ENCODE results near the gene HIP1. TPM values are rescaled to one million over a fixed set of nuclear protein-coding genes. Genes with fewer than 3 reads are reported as not detected.
"Not testable (repeated sequence)": the region's sequence is repeated elsewhere in the genome, so short reads cannot be mapped to it uniquely, and the experiment has no call there.

HIP1 gene
- polyA plus RNA-seq, 3 donors = 4.3 to 14.8 (median 5.3) TPM

GRCh38 chr7:75559976-75560365, 178.8 kb downstream of the HIP1 start:
- H3K27ac ChIP-seq (ENCODE audit: low read depth in 1 of 2, low read length in 2 of 2) = no peak overlapping the region
- H3K9me3 ChIP-seq (replicated peaks in 1 of 2; ENCODE audit: control insufficient read depth in 1 of 2, insufficient read depth in 1 of 2, low read length in 2 of 2) = no peaks in the 10 kb centered on the region
- no peak overlapping the region for H3K9ac ChIP-seq (ENCODE audit: insufficient read depth, low read length, poor library complexity, severe bottlenecking)
- no peak for DNase-seq
- peaks cover 2% of the 10 kb centered on the region for H3K4me1 Mint-ChIP-seq
- no peaks in the 10 kb centered on the region for H3K27me3 ChIP-seq (ENCODE audit: control insufficient read depth in 2 of 2, insufficient read depth in 2 of 2, low read length in 2 of 2)
- no peak overlapping the region for H3K4me2 ChIP-seq (replicated peaks; ENCODE audit: extremely low read depth, low read length, poor library complexity, severe bottlenecking)
- no peaks in the 10 kb centered on the region for H4K20me1 ChIP-seq (ENCODE audit: insufficient read depth, low read length)
- peaks cover under 1% of the 10 kb centered on the region in 2 donors for H3K4me1 ChIP-seq (ENCODE audit: control insufficient read depth in 1 of 2, insufficient read depth in 2 of 2, low read length in 2 of 2)
- peak overlapping the region in 1 of 7 donors; percentile 6 for H3K27ac Mint-ChIP-seq
- no peak overlapping the region for H3K4me3 ChIP-seq (replicated peaks in 1 of 3; ENCODE audit: low read depth in 2 of 3, low read length in 3 of 3)
- H3K27me3 Mint-ChIP-seq (ENCODE audit: low read depth in 3 of 3) = peaks cover 0 to 3% (median 2%) of the 10 kb centered on the region in 3 donors
- H3K9me3 Mint-ChIP-seq = no peaks in the 10 kb centered on the region
- H3K4me3 Mint-ChIP-seq = no peak overlapping the region
- intact Hi-C loops (cut with micrococcal nuclease) = no loop called here
- H3K36me3 Mint-ChIP-seq = peaks cover 68 to 95% of the 10 kb centered on the region in 2 donors
- no peaks in the 10 kb centered on the region for H3K79me2 ChIP-seq (ENCODE audit: insufficient read depth, low read length)
- TF ChIP-seq CTCF (IDR thresholded peaks at IDR 0.05) = no peak
- WGBS (ENCODE audit: insufficient coverage) = no CpG with 5 or more reads among the region's 6 CpGs
- no peak overlapping the region for H2AFZ ChIP-seq (ENCODE audit: insufficient read depth, low read depth, low read length, poor library complexity, severe bottlenecking)
- H3K36me3 ChIP-seq (replicated peaks in 1 of 2; ENCODE audit: control insufficient read depth in 1 of 2, insufficient read depth in 2 of 2, low read length in 2 of 2) = peaks cover 60 to 87% of the 10 kb centered on the region in 2 donors

- H3K27ac ChIP-seq (ENCODE audit: low read depth in 1 of 2, low read length in 2 of 2) = no peak overlapping the region
- no peak for DNase-seq
- H3K4me2 ChIP-seq (replicated peaks; ENCODE audit: extremely low read depth, low read length, poor library complexity, severe bottlenecking) = no peak overlapping the region
- intact Hi-C loops (cut with micrococcal nuclease) = no loop called here
- Mint-ChIP-seq H3K36me3 (peaks cover 68 to 96% of the 10 kb centered on the region in 2 donors), H3K4me3 (no peak overlapping the region), H3K4me1 (no peaks in the 10 kb centered on the region), H3K27ac (peak overlapping the region in 1 of 7 donors; percentile 65), H3K9me3 (no peaks in the 10 kb centered on the region), H3K27me3 (ENCODE audit: low read depth in 3 of 3) (peaks cover 0 to 2% (median 2%) of the 10 kb centered on the region in 3 donors)
- no peaks in the 10 kb centered on the region for H3K79me2 ChIP-seq (ENCODE audit: insufficient read depth, low read length)
- WGBS (ENCODE audit: insufficient coverage) = 98% methylated on average over 17 of the region's 27 CpGs
- H3K9ac ChIP-seq (ENCODE audit: insufficient read depth, low read length, poor library complexity, severe bottlenecking) = no peak overlapping the region
- no peak for TF ChIP-seq CTCF (IDR thresholded peaks at IDR 0.05)
- H3K4me3 ChIP-seq (replicated peaks in 1 of 3; ENCODE audit: low read depth in 2 of 3, low read length in 3 of 3) = no peak overlapping the region
- no peaks in the 10 kb centered on the region for H3K9me3 ChIP-seq (replicated peaks in 1 of 2; ENCODE audit: control insufficient read depth in 1 of 2, insufficient read depth in 1 of 2, low read length in 2 of 2)
- H3K36me3 ChIP-seq (replicated peaks in 1 of 2; ENCODE audit: control insufficient read depth in 1 of 2, insufficient read depth in 2 of 2, low read length in 2 of 2) = peaks cover 64 to 92% of the 10 kb centered on the region in 2 donors
- no peak overlapping the region for H2AFZ ChIP-seq (ENCODE audit: insufficient read depth, low read depth, low read length, poor library complexity, severe bottlenecking)
- H3K4me1 ChIP-seq (ENCODE audit: control insufficient read depth in 1 of 2, insufficient read depth in 2 of 2, low read length in 2 of 2) = no peaks in the 10 kb centered on the region
- H4K20me1 ChIP-seq (ENCODE audit: insufficient read depth, low read length) = no peaks in the 10 kb centered on the region
- H3K27me3 ChIP-seq (ENCODE audit: control insufficient read depth in 2 of 2, insufficient read depth in 2 of 2, low read length in 2 of 2) = no peaks in the 10 kb centered on the region
These were observed 179.3 kb downstream of the HIP1 start for GRCh38 chr7:75559355-75559975.

GRCh38 chr7:75556835-75557234, 181.9 kb downstream of the HIP1 start:
- DNase-seq; H3K4me1 ChIP-seq (ENCODE audit: control insufficient read depth in 1 of 2, insufficient read depth in 2 of 2, low read length in 2 of 2); H3K4me2 ChIP-seq (replicated peaks; ENCODE audit: extremely low read depth, low read length, poor library complexity, severe bottlenecking); H3K27me3 Mint-ChIP-seq (ENCODE audit: low read depth in 3 of 3); H4K20me1 ChIP-seq (ENCODE audit: insufficient read depth, low read length); H3K4me3 Mint-ChIP-seq; H3K9ac ChIP-seq (ENCODE audit: insufficient read depth, low read length, poor library complexity, severe bottlenecking); H3K27me3 ChIP-seq (ENCODE audit: control insufficient read depth in 2 of 2, insufficient read depth in 2 of 2, low read length in 2 of 2); H2AFZ ChIP-seq (ENCODE audit: insufficient read depth, low read depth, low read length, poor library complexity, severe bottlenecking); H3K27ac ChIP-seq (ENCODE audit: low read depth in 1 of 2, low read length in 2 of 2); H3K4me3 ChIP-seq (replicated peaks in 1 of 3; ENCODE audit: low read depth in 2 of 3, low read length in 3 of 3); intact Hi-C loops (cut with micrococcal nuclease); H3K79me2 ChIP-seq (ENCODE audit: insufficient read depth, low read length); H3K9me3 Mint-ChIP-seq; H3K9me3 ChIP-seq (replicated peaks in 1 of 2; ENCODE audit: control insufficient read depth in 1 of 2, insufficient read depth in 1 of 2, low read length in 2 of 2); H3K4me1 Mint-ChIP-seq: not testable (repeated sequence)
- Mint-ChIP-seq H3K36me3 (peaks cover 70 to 96% of the 10 kb centered on the region in 2 donors), H3K27ac (peak overlapping the region in 2 of 7 donors; percentile 38 to 76)
- WGBS (ENCODE audit: insufficient coverage) = no CpG with 5 or more reads among the region's 6 CpGs
- peaks cover 62 to 96% of the 10 kb centered on the region in 2 donors for H3K36me3 ChIP-seq (replicated peaks in 1 of 2; ENCODE audit: control insufficient read depth in 1 of 2, insufficient read depth in 2 of 2, low read length in 2 of 2)
